Neural progenitor cell (in vitro differentiated cells): ENCODE results near the gene ST8SIA4. TPM values are rescaled to one million over a fixed set of nuclear protein-coding genes. Genes with fewer than 3 reads are reported as not detected.

ENCODE experiments used
- DNase-seq: peaks from one replicate; pipeline ENCODE4 v3.0.0-alpha.2; 2016; ENCODE audit warnings: low spot score
- H2AFZ ChIP-seq: fragments of 200-600 bp; sonication (generic); replicated peaks from 2 replicates; pipeline ENCODE4 v1.6.1; 2016; ENCODE audit warnings: antibody characterized with exemption
- H3F3A ChIP-seq: fragments of 200-600 bp; sonication (generic); 2 replicates; pipeline ENCODE4 v1.6.1; 2016; ENCODE audit warnings: antibody characterized with exemption, low read depth
- H3K27ac ChIP-seq: fragments of 200-600 bp; sonication (generic); 2 replicates; pipeline ENCODE4 v1.5.1; 2016; ENCODE audit warnings: mild to moderate bottlenecking
- H3K27me3 ChIP-seq: fragments of 200-600 bp; sonication (generic); 2 replicates; pipeline ENCODE4 v1.6.1; 2016; ENCODE audit warnings: mild to moderate bottlenecking, moderate library complexity
- H3K36me3 ChIP-seq: fragments of 200-600 bp; sonication (generic); 2 replicates; pipeline ENCODE4 v1.5.1; 2016
- H3K4me1 ChIP-seq: fragments of 200-600 bp; sonication (generic); 2 replicates; pipeline ENCODE4 v1.6.1; 2016; ENCODE audit warnings: mixed run types
- H3K4me2 ChIP-seq: fragments of 200-600 bp; sonication (generic); 2 replicates; pipeline ENCODE4 v1.6.1; 2016
- H3K4me3 ChIP-seq: fragments of 200-600 bp; sonication (generic); 2 replicates; pipeline ENCODE4 v1.5.1; 2016
- H3K79me2 ChIP-seq: fragments of 200-600 bp; sonication (generic); 2 replicates; pipeline ENCODE4 v1.6.1; 2016; ENCODE audit warnings: low read depth
- H3K9ac ChIP-seq: fragments of 200-600 bp; sonication (generic); 2 replicates; pipeline ENCODE4 v1.6.1; 2016
- H3K9me3 ChIP-seq: fragments of 200-600 bp; sonication (generic); 2 replicates; pipeline ENCODE4 v1.5.1; 2016; ENCODE audit warnings: low read depth
- H4K20me1 ChIP-seq: fragments of 200-600 bp; sonication (generic); 2 replicates; pipeline ENCODE4 v1.6.1; 2016; ENCODE audit warnings: low read depth
- H3K27ac Mint-ChIP-seq: 3 replicates; pipeline ENCODE4 v1.8.0; 2021; ENCODE audit warnings: mixed read lengths
- H3K27me3 Mint-ChIP-seq: 2 replicates; pipeline ENCODE4 v1.8.0; 2022; ENCODE audit warnings: low read depth, mild to moderate bottlenecking, inconsistent platforms, moderate library complexity, mixed read lengths; ENCODE audit not compliant: insufficient read depth
- H3K36me3 Mint-ChIP-seq: 3 replicates; pipeline ENCODE4 v1.8.0; 2021; ENCODE audit warnings: mixed read lengths
- H3K4me1 Mint-ChIP-seq: 3 replicates; pipeline ENCODE4 v1.8.0; 2021; ENCODE audit warnings: mixed read lengths
- H3K4me3 Mint-ChIP-seq: 3 replicates; pipeline ENCODE4 v1.8.0; 2021; ENCODE audit warnings: mild to moderate bottlenecking, moderate library complexity, mixed read lengths
- H3K9me3 Mint-ChIP-seq: 3 replicates; pipeline ENCODE4 v1.8.0; 2020; ENCODE audit warnings: mixed read lengths
- CTCF ChIP-seq: fragments of 200-600 bp; sonication (generic); IDR thresholded peaks from 2 replicates; pipeline ENCODE4 v1.5.1; 2017; ENCODE audit warnings: antibody characterized with exemption, mild to moderate bottlenecking
- EZH2 ChIP-seq: fragments of 200-600 bp; sonication (generic); IDR thresholded peaks from 2 replicates; pipeline ENCODE4 v1.6.1; 2017; ENCODE audit warnings: antibody characterized with exemption, mild to moderate bottlenecking, moderate library complexity
- EZH2phosphoT487 ChIP-seq: fragments of 200-600 bp; sonication (generic); IDR thresholded peaks from 2 replicates; pipeline ENCODE4 v1.6.1; 2017; ENCODE audit warnings: antibody characterized with exemption
- total RNA-seq: library from RNA; depleted of rRNA; stranded (reverse); fragments of >200 nt; gene quantifications from 2 replicates; pipeline ENCODE4 v1.2.3, GENCODE V29; 2015; ENCODE audit warnings: low replicate concordance

The ST8SIA4 gene
- total RNA-seq, 1 donor from 2014 or later = 0.84 TPM

GRCh38 chr5:100840370-100840769 lies 62.7 kb downstream of the ST8SIA4 start:
- DNase-seq = no peak
- Mint-ChIP-seq H3K27me3 (no peaks in the 10 kb centered on the region), H3K4me1 (peaks cover 22% of the 10 kb centered on the region), H3K36me3 (peaks cover 14% of the 10 kb centered on the region), H3K27ac (peak overlapping the region; percentile 64), H3K9me3 (no peaks in the 10 kb centered on the region), H3K4me3 (no peak overlapping the region)
- no peaks in the 10 kb centered on the region for H3K27me3 ChIP-seq
- no peak overlapping the region for H2AFZ ChIP-seq
- H3K4me2 ChIP-seq = no peak overlapping the region
- no peaks in the 10 kb centered on the region for H3K4me1 ChIP-seq
- H3K9ac ChIP-seq = no peak overlapping the region
- H3K9me3 ChIP-seq = no peaks in the 10 kb centered on the region
- no peaks in the 10 kb centered on the region for H3F3A ChIP-seq
- H4K20me1 ChIP-seq = no peaks in the 10 kb centered on the region
- no peaks in the 10 kb centered on the region for H3K36me3 ChIP-seq
- no peak overlapping the region for H3K4me3 ChIP-seq
- H3K79me2 ChIP-seq = no peaks in the 10 kb centered on the region
- H3K27ac ChIP-seq = no peak overlapping the region
- TF ChIP-seq EZH2 = no peak
- no peak for TF ChIP-seq EZH2phosphoT487
- TF ChIP-seq CTCF = no peak

- Histone ChIP-seq H3F3A (no peaks in the 10 kb centered on the region), H3K36me3 (no peaks in the 10 kb centered on the region), H3K79me2 (no peaks in the 10 kb centered on the region), H2AFZ (no peak overlapping the region), H3K4me2 (no peak overlapping the region), H3K4me3 (no peak overlapping the region), H3K9ac (no peak overlapping the region), H4K20me1 (no peaks in the 10 kb centered on the region), H3K27ac (no peak overlapping the region), H3K27me3 (no peaks in the 10 kb centered on the region), H3K4me1 (no peaks in the 10 kb centered on the region), H3K9me3 (no peaks in the 10 kb centered on the region)
- no peaks in the 10 kb centered on the region for H3K9me3 Mint-ChIP-seq
- H3K4me3 Mint-ChIP-seq = no peak overlapping the region
- peaks cover 18% of the 10 kb centered on the region for H3K36me3 Mint-ChIP-seq
- no peak for DNase-seq
- TF ChIP-seq EZH2 (no peak), EZH2phosphoT487 (no peak), CTCF (no peak)
- no peak overlapping the region for H3K27ac Mint-ChIP-seq
- H3K27me3 Mint-ChIP-seq = no peaks in the 10 kb centered on the region
- peaks cover 22% of the 10 kb centered on the region for H3K4me1 Mint-ChIP-seq
These were observed 65.0 kb downstream of the ST8SIA4 start for GRCh38 chr5:100838048-100838473.

GRCh38 chr5:100834519-100834918 lies 68.6 kb downstream of the ST8SIA4 start:
- Histone ChIP-seq H3K36me3 (no peaks in the 10 kb centered on the region), H3K79me2 (no peaks in the 10 kb centered on the region), H3F3A (no peaks in the 10 kb centered on the region), H3K4me1 (no peaks in the 10 kb centered on the region), H3K9me3 (no peaks in the 10 kb centered on the region), H3K4me3 (no peak overlapping the region), H3K27me3 (no peaks in the 10 kb centered on the region), H3K9ac (no peak overlapping the region), H2AFZ (no peak overlapping the region), H4K20me1 (no peaks in the 10 kb centered on the region), H3K27ac (no peak overlapping the region), H3K4me2 (no peak overlapping the region)
- Mint-ChIP-seq H3K4me1 (no peaks in the 10 kb centered on the region), H3K9me3 (no peaks in the 10 kb centered on the region), H3K36me3 (peaks cover 25% of the 10 kb centered on the region), H3K4me3 (no peak overlapping the region), H3K27ac (no peak overlapping the region), H3K27me3 (no peaks in the 10 kb centered on the region)
- TF ChIP-seq CTCF (no peak), EZH2 (no peak), EZH2phosphoT487 (no peak)
- no peak for DNase-seq
